Measurements from ENCODE around the gene SH3PXD2B. TPM values are rescaled to one million over a fixed set of nuclear protein-coding genes. Genes with fewer than 3 reads are reported as not detected.

SH3PXD2B gene
- total RNA-seq, 1 experiment from 2014 or later: 27.5 TPM

GRCh38 chr5:172403189-172403796 lies 51.0 kb downstream of the SH3PXD2B start:
- Histone ChIP-seq H4K20me1 (ENCODE audit: insufficient read depth) (0 out of 2 replicates have a peak, but pooled peaks cover 4% of the 10 kb centered on the region), H3K4me1 (ENCODE audit: control insufficient read depth in 1 of 2, insufficient read depth in 2 of 2, low read length in 2 of 2) (no peaks in the 10 kb centered on the region), H2AFZ (ENCODE audit: low read depth, low read length, poor library complexity, severe bottlenecking) (no peak overlapping the region), H3K27ac (ENCODE audit: low read depth, low read length) (no peak overlapping the region), H3K9me3 (ENCODE audit: control insufficient read depth in 1 of 2, insufficient read depth in 1 of 2, low read depth in 1 of 2, low read length in 2 of 2) (no peaks in the 10 kb centered on the region), H3K4me2 (ENCODE audit: low read length) (no peak overlapping the region), H3K4me3 (replicated peaks in 1 of 2; ENCODE audit: low read depth in 1 of 2, low read length in 2 of 2) (no peak overlapping the region), H3K9ac (ENCODE audit: low read length) (no peak overlapping the region), H3K36me3 (ENCODE audit: control insufficient read depth in 1 of 2, insufficient read depth in 2 of 2, low read length in 2 of 2) (peaks cover 0 to 9% of the 10 kb centered on the region in 2 experiments; a peak in 1 of 4 replicates), H3K9me2 (ENCODE audit: insufficient read depth) (no peaks in the 10 kb centered on the region), H3K27me3 (ENCODE audit: insufficient read depth, low read length) (no peaks in the 10 kb centered on the region), H3K79me2 (ENCODE audit: insufficient read depth, low read length) (no peaks in the 10 kb centered on the region)
- no peak for DNase-seq (ENCODE audit: low read depth, low spot score)
- POLR2A ChIA-PET: no interaction called here
- TF ChIP-seq POLR2A (IDR thresholded peaks at IDR 0.05; ENCODE audit: borderline replicate concordance, extremely low read depth, insufficient read depth, insufficient read length) (no peak), TCF7L2 (IDR thresholded peaks at IDR 0.05; ENCODE audit: borderline replicate concordance, extremely low read depth, insufficient read depth, insufficient read length) (no peak), JUND (IDR thresholded peaks at IDR 0.05) (no peak), ELF1 (IDR thresholded peaks at IDR 0.05; ENCODE audit: borderline replicate concordance, low read depth) (no peak)
- TF ChIP-seq, protein P1, sequence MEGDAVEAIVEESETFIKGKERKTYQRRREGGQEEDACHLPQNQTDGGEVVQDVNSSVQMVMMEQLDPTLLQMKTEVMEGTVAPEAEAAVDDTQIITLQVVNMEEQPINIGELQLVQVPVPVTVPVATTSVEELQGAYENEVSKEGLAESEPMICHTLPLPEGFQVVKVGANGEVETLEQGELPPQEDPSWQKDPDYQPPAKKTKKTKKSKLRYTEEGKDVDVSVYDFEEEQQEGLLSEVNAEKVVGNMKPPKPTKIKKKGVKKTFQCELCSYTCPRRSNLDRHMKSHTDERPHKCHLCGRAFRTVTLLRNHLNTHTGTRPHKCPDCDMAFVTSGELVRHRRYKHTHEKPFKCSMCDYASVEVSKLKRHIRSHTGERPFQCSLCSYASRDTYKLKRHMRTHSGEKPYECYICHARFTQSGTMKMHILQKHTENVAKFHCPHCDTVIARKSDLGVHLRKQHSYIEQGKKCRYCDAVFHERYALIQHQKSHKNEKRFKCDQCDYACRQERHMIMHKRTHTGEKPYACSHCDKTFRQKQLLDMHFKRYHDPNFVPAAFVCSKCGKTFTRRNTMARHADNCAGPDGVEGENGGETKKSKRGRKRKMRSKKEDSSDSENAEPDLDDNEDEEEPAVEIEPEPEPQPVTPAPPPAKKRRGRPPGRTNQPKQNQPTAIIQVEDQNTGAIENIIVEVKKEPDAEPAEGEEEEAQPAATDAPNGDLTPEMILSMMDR (IDR thresholded peaks at IDR 0.05 in 2 of 3, conservative IDR thresholded peaks at IDR 0.05 in 1 of 3; ENCODE audit: borderline replicate concordance in 1 of 3, insufficient read depth in 1 of 3, low read depth in 2 of 3, low read length in 2 of 3): no peak
- CTCF ChIA-PET: no interaction called here
- no TSS peak for BruUV-seq (replicated peaks)
- ATAC-seq: no peak
- RAD21 ChIA-PET (ENCODE audit: low non-redundant PET in 1 of 2, low total read pairs in 2 of 2, uncharacterized antibody in 2 of 2, unreplicated experiment in 2 of 2): no interaction called here
- intact Hi-C loops (cut with micrococcal nuclease): no loop called here

DNA sequence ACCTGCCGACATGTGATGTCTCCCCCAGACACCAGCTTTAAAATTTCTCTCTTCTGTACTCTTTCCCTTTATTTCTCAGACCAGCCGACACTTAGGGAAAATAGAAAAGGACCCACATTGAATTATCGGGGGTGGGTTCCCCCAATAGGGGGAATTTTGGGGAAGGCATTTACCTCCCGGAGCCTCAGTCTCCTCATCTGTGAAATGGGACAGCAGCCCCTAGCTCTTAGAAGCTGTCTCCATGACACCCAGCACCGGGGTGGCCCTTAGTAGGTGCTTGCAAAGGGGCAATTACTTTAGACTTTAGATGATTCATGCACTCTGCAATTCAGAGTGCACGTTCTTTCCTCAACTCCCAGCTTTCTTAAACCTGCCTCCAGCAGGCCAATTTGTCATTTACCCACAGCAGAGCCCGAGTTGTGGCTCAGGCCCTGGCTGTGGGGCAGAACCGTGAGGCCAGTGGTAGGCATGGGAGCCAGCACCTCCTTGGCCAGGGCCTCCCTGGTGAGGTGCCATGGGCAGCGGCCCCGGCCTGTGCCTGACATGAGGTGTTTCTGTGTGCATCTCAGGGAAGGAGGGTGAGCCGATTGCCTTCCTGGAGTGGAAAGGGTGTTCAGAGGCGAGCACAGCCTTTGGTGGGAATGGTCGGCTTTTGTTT lies 51.7 kb downstream of the SH3PXD2B start:
- CTCF ChIA-PET: no interaction called here
- H3K36me3 ChIP-seq (ENCODE audit: control insufficient read depth in 1 of 2, insufficient read depth in 2 of 2, low read length in 2 of 2): peaks cover 0 to 9% of the 10 kb centered on the region in 2 experiments; a peak in 1 of 4 replicates
- H3K79me2 ChIP-seq (ENCODE audit: insufficient read depth, low read length): no peaks in the 10 kb centered on the region

More for the DNA sequence above, 51.7 kb downstream of the SH3PXD2B start:
- TF ChIP-seq POLR2AphosphoS5 (IDR thresholded peaks at IDR 0.05; ENCODE audit: low read depth, low read length) (no peak), ZNF274 (IDR thresholded peaks at IDR 0.05; ENCODE audit: low read depth, low read length) (no peak)
- TF ChIP-seq, protein P2, sequence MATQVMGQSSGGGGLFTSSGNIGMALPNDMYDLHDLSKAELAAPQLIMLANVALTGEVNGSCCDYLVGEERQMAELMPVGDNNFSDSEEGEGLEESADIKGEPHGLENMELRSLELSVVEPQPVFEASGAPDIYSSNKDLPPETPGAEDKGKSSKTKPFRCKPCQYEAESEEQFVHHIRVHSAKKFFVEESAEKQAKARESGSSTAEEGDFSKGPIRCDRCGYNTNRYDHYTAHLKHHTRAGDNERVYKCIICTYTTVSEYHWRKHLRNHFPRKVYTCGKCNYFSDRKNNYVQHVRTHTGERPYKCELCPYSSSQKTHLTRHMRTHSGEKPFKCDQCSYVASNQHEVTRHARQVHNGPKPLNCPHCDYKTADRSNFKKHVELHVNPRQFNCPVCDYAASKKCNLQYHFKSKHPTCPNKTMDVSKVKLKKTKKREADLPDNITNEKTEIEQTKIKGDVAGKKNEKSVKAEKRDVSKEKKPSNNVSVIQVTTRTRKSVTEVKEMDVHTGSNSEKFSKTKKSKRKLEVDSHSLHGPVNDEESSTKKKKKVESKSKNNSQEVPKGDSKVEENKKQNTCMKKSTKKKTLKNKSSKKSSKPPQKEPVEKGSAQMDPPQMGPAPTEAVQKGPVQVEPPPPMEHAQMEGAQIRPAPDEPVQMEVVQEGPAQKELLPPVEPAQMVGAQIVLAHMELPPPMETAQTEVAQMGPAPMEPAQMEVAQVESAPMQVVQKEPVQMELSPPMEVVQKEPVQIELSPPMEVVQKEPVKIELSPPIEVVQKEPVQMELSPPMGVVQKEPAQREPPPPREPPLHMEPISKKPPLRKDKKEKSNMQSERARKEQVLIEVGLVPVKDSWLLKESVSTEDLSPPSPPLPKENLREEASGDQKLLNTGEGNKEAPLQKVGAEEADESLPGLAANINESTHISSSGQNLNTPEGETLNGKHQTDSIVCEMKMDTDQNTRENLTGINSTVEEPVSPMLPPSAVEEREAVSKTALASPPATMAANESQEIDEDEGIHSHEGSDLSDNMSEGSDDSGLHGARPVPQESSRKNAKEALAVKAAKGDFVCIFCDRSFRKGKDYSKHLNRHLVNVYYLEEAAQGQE (IDR thresholded peaks at IDR 0.05; ENCODE audit: low read depth): no peak
- no peaks in the 10 kb centered on the region for H3K9me2 ChIP-seq (ENCODE audit: insufficient read depth)
- intact Hi-C loops (cut with micrococcal nuclease): no loop called here
- H3K4me2 ChIP-seq (ENCODE audit: low read length): no peak overlapping the region
- RAD21 ChIA-PET (ENCODE audit: low non-redundant PET in 1 of 2, low total read pairs in 2 of 2, uncharacterized antibody in 2 of 2, unreplicated experiment in 2 of 2): no interaction called here
- no TSS peak for BruUV-seq (replicated peaks)
- no peaks in the 10 kb centered on the region for H3K4me1 ChIP-seq (ENCODE audit: control insufficient read depth in 1 of 2, insufficient read depth in 2 of 2, low read length in 2 of 2)
- no peaks in the 10 kb centered on the region for H3K27me3 ChIP-seq (ENCODE audit: insufficient read depth, low read length)
- H3K4me3 ChIP-seq (replicated peaks in 1 of 2; ENCODE audit: low read depth in 1 of 2, low read length in 2 of 2): no peak overlapping the region
- H3K9me3 ChIP-seq (ENCODE audit: control insufficient read depth in 1 of 2, insufficient read depth in 1 of 2, low read depth in 1 of 2, low read length in 2 of 2): no peaks in the 10 kb centered on the region
- ATAC-seq: no peak
- no peak for DNase-seq (ENCODE audit: low read depth, low spot score)
- H3K27ac ChIP-seq (ENCODE audit: low read depth, low read length): no peak overlapping the region
- H4K20me1 ChIP-seq (ENCODE audit: insufficient read depth): 0 out of 2 replicates have a peak, but pooled peaks cover 4% of the 10 kb centered on the region
- POLR2A ChIA-PET: no interaction called here
- no peak overlapping the region for H3K9ac ChIP-seq (ENCODE audit: low read length)
- no peak overlapping the region for H2AFZ ChIP-seq (ENCODE audit: low read depth, low read length, poor library complexity, severe bottlenecking)

Measured in HCT116 (cell line).